ENCODE data around the gene NRARP. TPM values are rescaled to one million over a fixed set of nuclear protein-coding genes. Genes with fewer than 3 reads are reported as not detected.

The NRARP gene
- total RNA-seq, 1 donor from 2014 or later, result 20.7 TPM

DNA sequence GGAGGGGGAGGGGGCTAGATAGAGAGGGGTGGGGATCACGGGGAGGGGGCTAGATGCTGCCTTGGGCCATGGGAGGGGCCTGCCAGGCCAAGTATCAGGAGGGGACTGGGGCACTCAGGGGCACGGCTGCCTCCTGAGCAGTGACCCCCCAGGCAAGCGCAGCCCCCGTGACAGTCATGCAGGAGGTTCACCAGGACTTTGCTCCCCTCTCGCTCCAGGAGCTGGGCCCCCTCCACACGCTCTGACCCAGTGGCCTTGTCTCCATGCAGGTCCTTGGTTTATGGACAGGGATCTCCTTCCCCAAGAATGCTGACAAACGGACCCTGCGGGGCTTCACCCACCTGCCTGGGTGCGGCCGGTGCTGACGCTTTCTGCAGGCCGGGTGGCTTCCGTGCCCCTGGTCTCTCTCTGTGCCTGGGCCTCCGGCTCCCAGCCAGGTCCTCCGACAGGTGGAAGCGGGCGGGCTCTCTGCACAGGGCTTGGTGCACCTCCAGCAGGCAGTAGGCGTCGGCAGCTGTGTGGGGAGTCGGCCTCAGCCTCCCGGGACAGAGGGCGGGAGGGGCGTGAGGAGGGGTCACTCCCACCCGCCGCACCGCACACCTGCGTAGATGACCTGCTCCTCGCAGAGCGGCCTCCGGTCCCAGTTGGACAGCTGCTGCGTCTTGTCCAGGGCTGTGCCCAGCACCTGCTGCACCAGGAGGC, 46.8 kb upstream of the NRARP start:
- no peaks in the 10 kb centered on the region for H3K4me1 Mint-ChIP-seq

GRCh38 chr9:137347928-137348327, 45.9 kb upstream of the NRARP start:
- no peaks in the 10 kb centered on the region for H3K79me2 ChIP-seq (ENCODE audit: low read depth)
- no peaks in the 10 kb centered on the region for H3K4me1 Mint-ChIP-seq
- H2AFZ ChIP-seq (replicated peaks), result no peak overlapping the region
- no peak overlapping the region for H3K4me2 ChIP-seq
- H3K27me3 ChIP-seq, result no peaks in the 10 kb centered on the region
- no peak overlapping the region for H3K4me3 Mint-ChIP-seq
- H3K4me1 ChIP-seq, result no peaks in the 10 kb centered on the region
- DNase-seq (ENCODE audit: low spot score), result no peak
- no peak overlapping the region for H3K27ac Mint-ChIP-seq
- TF ChIP-seq, protein P1, sequence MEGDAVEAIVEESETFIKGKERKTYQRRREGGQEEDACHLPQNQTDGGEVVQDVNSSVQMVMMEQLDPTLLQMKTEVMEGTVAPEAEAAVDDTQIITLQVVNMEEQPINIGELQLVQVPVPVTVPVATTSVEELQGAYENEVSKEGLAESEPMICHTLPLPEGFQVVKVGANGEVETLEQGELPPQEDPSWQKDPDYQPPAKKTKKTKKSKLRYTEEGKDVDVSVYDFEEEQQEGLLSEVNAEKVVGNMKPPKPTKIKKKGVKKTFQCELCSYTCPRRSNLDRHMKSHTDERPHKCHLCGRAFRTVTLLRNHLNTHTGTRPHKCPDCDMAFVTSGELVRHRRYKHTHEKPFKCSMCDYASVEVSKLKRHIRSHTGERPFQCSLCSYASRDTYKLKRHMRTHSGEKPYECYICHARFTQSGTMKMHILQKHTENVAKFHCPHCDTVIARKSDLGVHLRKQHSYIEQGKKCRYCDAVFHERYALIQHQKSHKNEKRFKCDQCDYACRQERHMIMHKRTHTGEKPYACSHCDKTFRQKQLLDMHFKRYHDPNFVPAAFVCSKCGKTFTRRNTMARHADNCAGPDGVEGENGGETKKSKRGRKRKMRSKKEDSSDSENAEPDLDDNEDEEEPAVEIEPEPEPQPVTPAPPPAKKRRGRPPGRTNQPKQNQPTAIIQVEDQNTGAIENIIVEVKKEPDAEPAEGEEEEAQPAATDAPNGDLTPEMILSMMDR (IDR thresholded peaks at IDR 0.05), result no peak
- TF ChIP-seq EZH2 (IDR thresholded peaks at IDR 0.05) (no peak), EZH2phosphoT487 (IDR thresholded peaks at IDR 0.05) (no peak)
- H3K9ac ChIP-seq, result no peak overlapping the region
- H4K20me1 ChIP-seq (ENCODE audit: low read depth), result no peaks in the 10 kb centered on the region
- H3K9me3 Mint-ChIP-seq, result peaks cover 24% of the 10 kb centered on the region
- no peaks in the 10 kb centered on the region for H3K27me3 Mint-ChIP-seq (ENCODE audit: insufficient read depth, low read depth)
- H3F3A ChIP-seq (ENCODE audit: low read depth), result no peaks in the 10 kb centered on the region
- H3K9me3 ChIP-seq (ENCODE audit: low read depth), result peaks cover 3% of the 10 kb centered on the region
- no peaks in the 10 kb centered on the region for H3K36me3 ChIP-seq
- H3K36me3 Mint-ChIP-seq, result peaks cover 24% of the 10 kb centered on the region
- no peak overlapping the region for H3K4me3 ChIP-seq
- no peak overlapping the region for H3K27ac ChIP-seq

More for the DNA sequence above, 46.8 kb upstream of the NRARP start:
- Histone ChIP-seq H3K4me3 (no peak overlapping the region), H3K79me2 (ENCODE audit: low read depth) (no peaks in the 10 kb centered on the region), H3K9ac (no peak overlapping the region), H4K20me1 (ENCODE audit: low read depth) (no peaks in the 10 kb centered on the region), H2AFZ (replicated peaks) (no peak overlapping the region), H3K36me3 (no peaks in the 10 kb centered on the region), H3K4me2 (no peak overlapping the region), H3K27ac (no peak overlapping the region), H3K9me3 (ENCODE audit: low read depth) (peaks cover 3% of the 10 kb centered on the region), H3K4me1 (no peaks in the 10 kb centered on the region), H3F3A (ENCODE audit: low read depth) (no peaks in the 10 kb centered on the region), H3K27me3 (no peaks in the 10 kb centered on the region)
- Mint-ChIP-seq H3K27me3 (ENCODE audit: insufficient read depth, low read depth) (no peaks in the 10 kb centered on the region), H3K9me3 (peaks cover 20% of the 10 kb centered on the region), H3K4me3 (no peak overlapping the region), H3K36me3 (peaks cover 21% of the 10 kb centered on the region), H3K27ac (no peak overlapping the region)
- TF ChIP-seq EZH2 (IDR thresholded peaks at IDR 0.05) (no peak), EZH2phosphoT487 (IDR thresholded peaks at IDR 0.05) (no peak)
- TF ChIP-seq, protein P1 (IDR thresholded peaks at IDR 0.05), result no peak
- DNase-seq (ENCODE audit: low spot score), result no peak

DNA sequence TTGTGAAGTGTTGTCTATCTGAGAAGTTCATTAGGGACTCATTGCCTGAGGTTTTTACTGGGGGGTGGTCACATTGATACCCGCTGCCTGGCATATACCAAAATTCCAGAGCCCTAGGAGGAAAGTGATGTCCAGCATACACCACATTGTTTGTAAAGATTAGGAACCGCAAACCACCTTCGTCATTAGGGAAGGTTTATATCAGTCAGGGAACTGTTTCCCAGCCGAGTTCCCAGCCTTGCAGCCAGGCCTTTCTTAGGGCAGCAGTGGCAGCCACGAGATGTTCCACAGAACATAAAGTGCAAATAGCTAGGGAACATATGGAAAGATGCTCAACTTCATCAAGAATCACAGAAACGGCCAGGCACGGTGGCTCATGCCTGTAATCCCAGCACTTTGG, 40.4 kb upstream of the NRARP start:
- H3K27me3 ChIP-seq, result no peaks in the 10 kb centered on the region
- Mint-ChIP-seq H3K9me3 (peaks cover 36% of the 10 kb centered on the region), H3K27ac (no peak overlapping the region), H3K27me3 (ENCODE audit: insufficient read depth, low read depth) (peaks cover 4% of the 10 kb centered on the region), H3K4me3 (no peak overlapping the region), H3K36me3 (peaks cover 32% of the 10 kb centered on the region), H3K4me1 (no peaks in the 10 kb centered on the region)
- no peak for DNase-seq (ENCODE audit: low spot score)
- no peak overlapping the region for H3K4me3 ChIP-seq
- H3K9ac ChIP-seq, result no peak overlapping the region
- peaks cover 3% of the 10 kb centered on the region for H3K9me3 ChIP-seq (ENCODE audit: low read depth)
- no peaks in the 10 kb centered on the region for H3K36me3 ChIP-seq
- H3K4me1 ChIP-seq, result no peaks in the 10 kb centered on the region
- no peak overlapping the region for H3K4me2 ChIP-seq
- no peaks in the 10 kb centered on the region for H3K79me2 ChIP-seq (ENCODE audit: low read depth)
- H3K27ac ChIP-seq, result no peak overlapping the region
- H2AFZ ChIP-seq (replicated peaks), result no peak overlapping the region
- H4K20me1 ChIP-seq (ENCODE audit: low read depth), result no peaks in the 10 kb centered on the region
- H3F3A ChIP-seq (ENCODE audit: low read depth), result no peaks in the 10 kb centered on the region
- TF ChIP-seq, protein P1 (IDR thresholded peaks at IDR 0.05), result no peak
- TF ChIP-seq EZH2phosphoT487 (IDR thresholded peaks at IDR 0.05), result no peak
- TF ChIP-seq EZH2 (IDR thresholded peaks at IDR 0.05), result no peak

All from neural progenitor cell (in vitro differentiated cells).